Measurements from ENCODE around the gene BATF2. TPM values are rescaled to one million over a fixed set of nuclear protein-coding genes. Genes with fewer than 3 reads are reported as not detected.

Gene BATF2
- total and polyA plus RNA-seq, 7 donors, result 1.7 to 8.4 (median 2.4) TPM

GRCh38 chr11:64947208-64947814 lies 49.5 kb downstream of the BATF2 start:
- H3K4me1 ChIP-seq, result no peaks in the 10 kb centered on the region
- DNase-seq (no peak), ATAC-seq (no peak)
- no peak overlapping the region for H3K4me3 ChIP-seq
- H3K27me3 ChIP-seq (ENCODE audit: insufficient read depth in 3 of 3, low read length in 2 of 3), result no peaks in the 10 kb centered on the region
- intact Hi-C loops (cut with DNase I), result no loop called here
- no peaks in the 10 kb centered on the region for H3K36me3 ChIP-seq (ENCODE audit: insufficient read depth in 1 of 2, low read depth in 1 of 2)
- TF ChIP-seq CTCF (IDR thresholded peaks at IDR 0.05), result no peak
- no peaks in the 10 kb centered on the region for H3K9me3 ChIP-seq
- no peak overlapping the region for H3K27ac ChIP-seq
- WGBS, 3 donors, result 45 to 49% (median 47%) methylated on average over 5 of the region's 5 CpGs

Other genes with a start within 250 kb of the BATF2 start
- 1,000 to 10,000 TPM; 1,536 to 2,203 (median 1,794) TPM for gene PYGM, start 237.0 kb downstream of the BATF2 start, total RNA-seq
- 1,000 to 10,000 TPM in 2 of 3 donors, 100 to 1,000 TPM in 1; 511 to 1,840 (median 1,729) TPM for gene PYGM, start 237.0 kb downstream of the BATF2 start, polyA plus RNA-seq
- gene SF1, start 218.4 kb downstream of the BATF2 start, total RNA-seq, result 100 to 1,000 TPM; 150 to 210 (median 184) TPM
- 10 to 100 TPM; 56.2 to 89.6 (median 65.4) TPM for gene SF1, start 218.4 kb downstream of the BATF2 start, polyA plus RNA-seq
- gene MAP4K2, start 193.8 kb downstream of the BATF2 start, total RNA-seq, result 1 to 10 TPM; 3.0 to 6.7 (median 4.0) TPM
- gene MAP4K2, start 193.8 kb downstream of the BATF2 start, polyA plus RNA-seq, result 1 to 10 TPM; 4.5 to 6.1 (median 5.6) TPM
- 10 to 100 TPM in 2 of 4 donors, 1 to 10 TPM in 2; 7.2 to 13.5 (median 10.3) TPM for gene MEN1, start 186.4 kb downstream of the BATF2 start, total RNA-seq
- gene MEN1, start 186.4 kb downstream of the BATF2 start, polyA plus RNA-seq, result 10 to 100 TPM in 2 of 3 donors, 1 to 10 TPM in 1; 8.7 to 21.2 (median 12.9) TPM
- gene CDC42BPG, start 152.3 kb downstream of the BATF2 start, total RNA-seq, result 1 to 10 TPM in 1 of 4 donors, under 1 TPM in 2, not detected in 1; 0.05 to 2.2 (median 0.08) TPM
- under 1 TPM; 0.04 to 0.06 (median 0.05) TPM for gene CDC42BPG, start 152.3 kb downstream of the BATF2 start, polyA plus RNA-seq
- gene EHD1, start 118.3 kb downstream of the BATF2 start, total RNA-seq, result 10 to 100 TPM; 34.7 to 71.0 (median 61.1) TPM
- 100 to 1,000 TPM in 1 of 3 donors, 10 to 100 TPM in 2; 23.5 to 174 (median 30.9) TPM for gene EHD1, start 118.3 kb downstream of the BATF2 start, polyA plus RNA-seq
- 10 to 100 TPM; 19.5 to 21.6 (median 20.6) TPM for gene ATG2A, start 79.8 kb downstream of the BATF2 start, total RNA-seq
- 10 to 100 TPM; 11.0 to 17.9 (median 15.4) TPM for gene ATG2A, start 79.8 kb downstream of the BATF2 start, polyA plus RNA-seq
- 10 to 100 TPM; 13.2 to 21.9 (median 18.1) TPM for gene PPP2R5B, start 72.3 kb downstream of the BATF2 start, total RNA-seq
- 10 to 100 TPM; 14.9 to 36.1 (median 16.8) TPM for gene PPP2R5B, start 72.3 kb downstream of the BATF2 start, polyA plus RNA-seq
- not detected for gene GPHA2, start 61.1 kb downstream of the BATF2 start, total RNA-seq
- gene GPHA2, start 61.1 kb downstream of the BATF2 start, polyA plus RNA-seq, result not detected
- gene MAJIN, start 24.9 kb downstream of the BATF2 start, total RNA-seq, result not detected
- not detected for gene MAJIN, start 24.9 kb downstream of the BATF2 start, polyA plus RNA-seq
- 100 to 1,000 TPM; 109 to 171 (median 145) TPM for gene ARL2, start 17.2 kb upstream of the BATF2 start, total RNA-seq
- gene ARL2, start 17.2 kb upstream of the BATF2 start, polyA plus RNA-seq, result 100 to 1,000 TPM; 119 to 168 (median 154) TPM
- gene SNX15, start 30.5 kb upstream of the BATF2 start, total RNA-seq, result 10 to 100 TPM; 15.6 to 21.7 (median 18.7) TPM
- 10 to 100 TPM; 26.7 to 66.5 (median 30.3) TPM for gene SNX15, start 30.5 kb upstream of the BATF2 start, polyA plus RNA-seq
- gene SAC3D1, start 44.2 kb upstream of the BATF2 start, total RNA-seq, result 10 to 100 TPM in 1 of 4 donors, 1 to 10 TPM in 3; 8.4 to 12.3 (median 9.1) TPM
- 10 to 100 TPM; 10.8 to 19.2 (median 12.9) TPM for gene SAC3D1, start 44.2 kb upstream of the BATF2 start, polyA plus RNA-seq
- gene NAALADL1, start 61.6 kb upstream of the BATF2 start, total RNA-seq, result 1 to 10 TPM in 2 of 4 donors, under 1 TPM in 2; 0.98 to 4.8 (median 1.9) TPM
- 1 to 10 TPM; 1.3 to 3.7 (median 1.6) TPM for gene NAALADL1, start 61.6 kb upstream of the BATF2 start, polyA plus RNA-seq
- 1 to 10 TPM in 1 of 4 donors, under 1 TPM in 3; 0.50 to 1.1 (median 0.87) TPM for gene CDCA5, start 87.1 kb upstream of the BATF2 start, total RNA-seq
- 1 to 10 TPM in 2 of 3 donors, under 1 TPM in 1; 0.28 to 1.6 (median 1.3) TPM for gene CDCA5, start 87.1 kb upstream of the BATF2 start, polyA plus RNA-seq
- gene ZFPL1, start 87.3 kb upstream of the BATF2 start, total RNA-seq, result 10 to 100 TPM; 22.1 to 29.3 (median 26.2) TPM
- 10 to 100 TPM; 43.0 to 55.9 (median 46.8) TPM for gene ZFPL1, start 87.3 kb upstream of the BATF2 start, polyA plus RNA-seq
- 100 to 1,000 TPM in 1 of 4 donors, 10 to 100 TPM in 3; 82.2 to 105 (median 91.3) TPM for gene VPS51, start 99.2 kb upstream of the BATF2 start, total RNA-seq
- 100 to 1,000 TPM in 1 of 3 donors, 10 to 100 TPM in 2; 60.3 to 110 (median 85.8) TPM for gene VPS51, start 99.2 kb upstream of the BATF2 start, polyA plus RNA-seq
- 10 to 100 TPM in 2 of 4 donors, 1 to 10 TPM in 2; 5.1 to 13.5 (median 9.5) TPM for gene TM7SF2, start 114.9 kb upstream of the BATF2 start, total RNA-seq
- 1 to 10 TPM; 3.2 to 7.8 (median 5.3) TPM for gene TM7SF2, start 114.9 kb upstream of the BATF2 start, polyA plus RNA-seq
- gene ZNHIT2, start 120.7 kb upstream of the BATF2 start, total RNA-seq, result 10 to 100 TPM in 2 of 4 donors, 1 to 10 TPM in 2; 8.6 to 16.1 (median 10.2) TPM
- 10 to 100 TPM; 21.7 to 25.7 (median 24.9) TPM for gene ZNHIT2, start 120.7 kb upstream of the BATF2 start, polyA plus RNA-seq
- 100 to 1,000 TPM; 465 to 641 (median 573) TPM for gene FAU, start 125.2 kb upstream of the BATF2 start, total RNA-seq
- gene FAU, start 125.2 kb upstream of the BATF2 start, polyA plus RNA-seq, result 100 to 1,000 TPM; 639 to 798 (median 733) TPM
- gene MRPL49, start 125.3 kb upstream of the BATF2 start, total RNA-seq, result 10 to 100 TPM; 31.4 to 36.7 (median 32.4) TPM
- gene MRPL49, start 125.3 kb upstream of the BATF2 start, polyA plus RNA-seq, result 10 to 100 TPM; 29.0 to 54.1 (median 45.8) TPM
- 10 to 100 TPM; 26.5 to 56.1 (median 31.7) TPM for gene SYVN1, start 137.5 kb upstream of the BATF2 start, total RNA-seq
- 10 to 100 TPM; 20.2 to 33.5 (median 20.5) TPM for gene SYVN1, start 137.5 kb upstream of the BATF2 start, polyA plus RNA-seq
- gene SPDYC, start 173.3 kb upstream of the BATF2 start, total RNA-seq, result not detected
- gene SPDYC, start 173.3 kb upstream of the BATF2 start, polyA plus RNA-seq, result not detected
- gene CAPN1, start 185.0 kb upstream of the BATF2 start, total RNA-seq, result 100 to 1,000 TPM in 1 of 4 donors, 10 to 100 TPM in 3; 72.4 to 105 (median 81.5) TPM
- gene CAPN1, start 185.0 kb upstream of the BATF2 start, polyA plus RNA-seq, result 10 to 100 TPM; 65.7 to 97.4 (median 86.5) TPM

Measured in psoas muscle (tissue), 8 donors.